Loucy (cell line): ENCODE measurements around the gene AHI1.

Experiments used
- H2AFZ ChIP-seq: fragments of 200-600 bp; sonication (generic); 2 replicates; pipeline ENCODE4 v1.6.0; 2016; ENCODE audit warnings: antibody characterized with exemption, mild to moderate bottlenecking, low read length, moderate library complexity
- H3F3A ChIP-seq: fragments of 200-600 bp; 2 replicates; pipeline ENCODE4 v1.6.0; 2016; ENCODE audit warnings: antibody characterized with exemption, low read depth, mild to moderate bottlenecking
- H3K27me3 ChIP-seq: fragments of 200-600 bp; sonication (generic); 2 replicates; pipeline ENCODE4 v1.6.1; 2014; ENCODE audit warnings: low read length, mild to moderate bottlenecking; ENCODE audit not compliant: insufficient read depth, poor library complexity, severe bottlenecking
- H3K36me3 ChIP-seq: fragments of 200-600 bp; sonication (generic); 2 replicates; pipeline ENCODE4 v1.6.1; 2016; ENCODE audit warnings: low read length; ENCODE audit not compliant: insufficient read depth
- H3K4me1 ChIP-seq: fragments of 200-600 bp; sonication (generic); 2 replicates; pipeline ENCODE4 v1.5.1; 2014; ENCODE audit warnings: low read length, mild to moderate bottlenecking; ENCODE audit not compliant: insufficient read depth, poor library complexity, severe bottlenecking
- H3K4me2 ChIP-seq: fragments of 200-600 bp; sonication (generic); 2 replicates; pipeline ENCODE4 v1.6.0; 2014; ENCODE audit warnings: antibody characterized with exemption, low read length, low read depth, mild to moderate bottlenecking; ENCODE audit not compliant: poor library complexity, severe bottlenecking
- H3K4me3 ChIP-seq: fragments of 200-600 bp; sonication (generic); 2 replicates; pipeline ENCODE4 v1.5.1; 2014; ENCODE audit warnings: low read length, mild to moderate bottlenecking, mixed read lengths; ENCODE audit not compliant: poor library complexity, severe bottlenecking
- H3K79me2 ChIP-seq: fragments of 200-600 bp; sonication (generic); 2 replicates; pipeline ENCODE4 v1.6.1; 2014; ENCODE audit warnings: low read length; ENCODE audit not compliant: insufficient read depth
- H3K9ac ChIP-seq: fragments of 200-600 bp; sonication (generic); 2 replicates; pipeline ENCODE4 v1.6.0; 2014; ENCODE audit warnings: mild to moderate bottlenecking, low read depth, low read length, moderate library complexity; ENCODE audit not compliant: poor library complexity, severe bottlenecking
- H3K9me2 ChIP-seq: fragments of 200-600 bp; sonication (generic); replicated peaks from 2 replicates; pipeline ENCODE4 v1.6.1; 2016; ENCODE audit warnings: low read depth, low read length, mixed read lengths
- H3K9me3 ChIP-seq: fragments of 200-600 bp; sonication (generic); 2 replicates; pipeline ENCODE4 v1.6.1; 2014; ENCODE audit warnings: mild to moderate bottlenecking, antibody characterized with exemption, low read length, low read depth; ENCODE audit not compliant: insufficient read depth
- H4K20me1 ChIP-seq: fragments of 200-600 bp; sonication (generic); 2 replicates; pipeline ENCODE4 v1.6.0; 2014; ENCODE audit warnings: antibody characterized with exemption, low read length, mild to moderate bottlenecking; ENCODE audit not compliant: insufficient read depth, poor library complexity, severe bottlenecking
- CTCF ChIP-seq: fragments of 200-600 bp; sonication (generic); conservative IDR thresholded peaks from 2 replicates; pipeline ENCODE4 v1.5.1; 2014; ENCODE audit warnings: mild to moderate bottlenecking, antibody characterized with exemption, low read length
- EZH2phosphoT487 ChIP-seq: fragments of 200-600 bp; IDR thresholded peaks from 2 replicates; pipeline ENCODE4 v1.6.1; 2018; ENCODE audit warnings: antibody characterized with exemption, mild to moderate bottlenecking, moderate library complexity, borderline replicate concordance

AHI1 gene

DNA sequence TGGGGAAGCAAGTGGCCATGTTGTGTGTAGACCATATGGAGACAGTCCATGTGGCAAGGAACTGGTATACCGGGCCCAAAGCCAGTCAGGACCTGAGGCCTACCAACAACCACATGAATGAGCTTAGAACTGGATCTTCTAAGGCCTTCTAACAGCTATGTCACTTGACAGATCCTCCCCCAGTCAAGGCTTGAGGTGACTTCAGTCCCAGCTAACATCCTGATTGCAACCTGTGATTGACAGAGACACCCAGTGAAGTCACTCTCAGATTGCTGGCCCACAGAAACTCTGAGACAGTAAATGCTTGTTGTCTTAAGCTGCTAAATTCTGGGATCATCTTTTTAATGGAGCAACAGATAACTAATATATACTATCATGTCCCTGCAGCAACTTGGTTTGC lies 32.9 kb downstream of the AHI1 start:
- no peaks in the 10 kb centered on the region for H3K9me3 ChIP-seq
- no peaks in the 10 kb centered on the region for H4K20me1 ChIP-seq
- H3K36me3 ChIP-seq = no peaks in the 10 kb centered on the region; the same call in 1 of the 2 replicates
- no peak overlapping the region for H3K9ac ChIP-seq
- no peaks in the 10 kb centered on the region for H3K79me2 ChIP-seq
- no peak overlapping the region for H3K4me3 ChIP-seq
- no peaks in the 10 kb centered on the region for H3K27me3 ChIP-seq
- no peak overlapping the region for H3K4me2 ChIP-seq
- TF ChIP-seq EZH2phosphoT487 = no peak
- no peak for TF ChIP-seq CTCF
- no peaks in the 10 kb centered on the region for H3K4me1 ChIP-seq
- no peak overlapping the region for H2AFZ ChIP-seq
- H3F3A ChIP-seq = no peaks in the 10 kb centered on the region
- H3K9me2 ChIP-seq = no peaks in the 10 kb centered on the region

DNA sequence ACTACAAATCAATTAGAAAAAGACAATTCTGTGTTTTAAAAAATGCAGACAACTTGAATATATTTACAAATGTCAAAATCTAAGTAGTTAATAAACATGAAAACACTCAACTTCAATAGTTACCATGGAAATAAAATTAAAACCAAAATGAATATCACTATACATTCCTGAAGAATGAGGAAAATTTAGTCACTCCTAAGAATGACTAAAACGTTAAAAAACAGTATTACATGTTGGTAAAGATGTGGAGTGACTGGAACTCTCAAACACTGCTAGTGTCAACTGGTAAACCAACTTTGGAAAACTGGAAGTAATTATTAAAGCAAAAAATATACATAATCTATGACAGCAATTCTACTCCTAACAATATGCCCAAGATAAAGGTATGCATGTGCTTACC lies 36.3 kb downstream of the AHI1 start:
- Histone ChIP-seq H3K9ac (no peak overlapping the region), H2AFZ (no peak overlapping the region), H3K79me2 (no peaks in the 10 kb centered on the region), H3K4me3 (no peak overlapping the region), H3K4me1 (no peaks in the 10 kb centered on the region), H3K27me3 (no peaks in the 10 kb centered on the region), H3K4me2 (no peak overlapping the region), H3K36me3 (no peaks in the 10 kb centered on the region; the same call in 1 of the 2 replicates), H3K9me2 (no peaks in the 10 kb centered on the region), H3K9me3 (no peaks in the 10 kb centered on the region), H4K20me1 (no peaks in the 10 kb centered on the region), H3F3A (no peaks in the 10 kb centered on the region)
- no peak for TF ChIP-seq EZH2phosphoT487
- TF ChIP-seq CTCF = no peak

GRCh38 chr6:135458051-135458450 lies 39.5 kb downstream of the AHI1 start:
- H3K4me1 ChIP-seq = no peaks in the 10 kb centered on the region
- no peak overlapping the region for H2AFZ ChIP-seq
- H3K4me2 ChIP-seq = no peak overlapping the region
- H4K20me1 ChIP-seq = no peaks in the 10 kb centered on the region
- no peaks in the 10 kb centered on the region for H3K9me2 ChIP-seq
- no peaks in the 10 kb centered on the region for H3F3A ChIP-seq
- TF ChIP-seq CTCF (no peak), EZH2phosphoT487 (no peak)
- no peak overlapping the region for H3K4me3 ChIP-seq
- H3K36me3 ChIP-seq = no peaks in the 10 kb centered on the region
- no peaks in the 10 kb centered on the region for H3K9me3 ChIP-seq
- H3K27me3 ChIP-seq = no peaks in the 10 kb centered on the region
- no peak overlapping the region for H3K9ac ChIP-seq
- no peaks in the 10 kb centered on the region for H3K79me2 ChIP-seq
